GM19468 (cell line): Measurements from ENCODE around the gene TRIOBP.
"Not testable (repeated sequence)": the region's sequence is repeated elsewhere in the genome, so short reads cannot be mapped to it uniquely, and the experiment has no call there.

Source experiments
- ATAC-seq: cut with Tn5 transposase; IDR thresholded peaks from one replicate; pipeline ENCODE4 v1.9.1; 2021; ENCODE audit warnings: mild to moderate bottlenecking, moderate library complexity, moderate number of reproducible peaks; ENCODE audit not compliant: unreplicated experiment; ENCODE audit errors: extremely low read depth

Gene TRIOBP

GRCh38 chr22:37690901-37691504 is 5.8 kb upstream of the TRIOBP start:
- no peak for ATAC-seq

- ATAC-seq, result no peak
Measured at GRCh38 chr22:37692627-37693285, 4.1 kb upstream of the TRIOBP start.

- not testable (repeated sequence) for ATAC-seq
Measured at GRCh38 chr22:37694131-37694530, 2.7 kb upstream of the TRIOBP start.

GRCh38 chr22:37696260-37696656 is 590 bp upstream of the TRIOBP start:
- not testable (repeated sequence) for ATAC-seq

- no peak for ATAC-seq
Measured at GRCh38 chr22:37697538-37697835, 639 bp downstream of the TRIOBP start.

- ATAC-seq, result no peak
Measured at GRCh38 chr22:37701141-37701786, 4.4 kb downstream of the TRIOBP start.

- ATAC-seq, result no peak
Measured at GRCh38 chr22:37703906-37704305, 7.1 kb downstream of the TRIOBP start.

- no peak for ATAC-seq
Measured at GRCh38 chr22:37704645-37705044, 7.8 kb downstream of the TRIOBP start.

- ATAC-seq, result no peak
Measured at GRCh38 chr22:37705205-37705604, 8.4 kb downstream of the TRIOBP start.

- ATAC-seq, result no peak
Measured at GRCh38 chr22:37708580-37709444, 12.0 kb downstream of the TRIOBP start.

- ATAC-seq, result no peak
Measured at GRCh38 chr22:37709445-37709765, 12.6 kb downstream of the TRIOBP start.

- no peak for ATAC-seq
Measured at GRCh38 chr22:37710675-37711074, 13.8 kb downstream of the TRIOBP start.

GRCh38 chr22:37711490-37711889 is 14.6 kb downstream of the TRIOBP start:
- ATAC-seq, result no peak

GRCh38 chr22:37713761-37714160 is 16.9 kb downstream of the TRIOBP start:
- ATAC-seq, result no peak

GRCh38 chr22:37714634-37715033 is 17.8 kb downstream of the TRIOBP start:
- ATAC-seq, result no peak

- no peak for ATAC-seq
Measured at GRCh38 chr22:37715760-37716159, 18.9 kb downstream of the TRIOBP start.

- no peak for ATAC-seq
Measured at GRCh38 chr22:37716708-37717107, 19.9 kb downstream of the TRIOBP start.

- not testable (repeated sequence) for ATAC-seq
Measured at GRCh38 chr22:37717235-37717634, 20.4 kb downstream of the TRIOBP start.

- ATAC-seq, result not testable (repeated sequence)
Measured at GRCh38 chr22:37717746-37718305, 21.0 kb downstream of the TRIOBP start.

GRCh38 chr22:37725551-37726240 is 28.8 kb downstream of the TRIOBP start:
- no peak for ATAC-seq
